Limb (tissue), 2 donors: ENCODE results near the gene NINL.
"Not testable (repeated sequence)": the region's sequence is repeated elsewhere in the genome, so short reads cannot be mapped to it uniquely, and the experiment has no call there.

ENCODE experiments used
- DNase-seq, 2 donors: peaks; one replicate each; pipeline ENCODE4 v3.0.0-alpha.2; 2016; ENCODE audit errors: extremely low spot score in 2 of 2

Gene NINL

DNA sequence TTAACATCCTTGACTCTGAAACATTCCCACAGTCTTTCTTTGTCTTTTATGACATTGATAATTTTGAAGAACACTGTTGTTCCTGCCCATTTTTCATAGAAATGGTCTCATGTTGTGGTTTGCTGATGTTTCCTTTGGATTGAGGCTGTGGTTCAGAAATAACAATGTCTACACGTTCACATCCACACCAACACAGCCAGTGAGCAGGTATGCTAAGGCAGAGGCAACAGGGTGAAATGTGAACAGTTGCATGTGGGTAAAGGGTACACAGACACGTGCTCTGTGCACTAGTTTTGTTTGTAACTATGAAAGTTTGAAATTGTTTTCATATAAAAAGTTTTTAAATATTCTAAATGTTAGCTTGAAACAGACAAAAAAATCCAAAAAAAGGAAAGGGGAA, 99.5 kb downstream of the NINL start:
- DNase-seq: no peak

DNA sequence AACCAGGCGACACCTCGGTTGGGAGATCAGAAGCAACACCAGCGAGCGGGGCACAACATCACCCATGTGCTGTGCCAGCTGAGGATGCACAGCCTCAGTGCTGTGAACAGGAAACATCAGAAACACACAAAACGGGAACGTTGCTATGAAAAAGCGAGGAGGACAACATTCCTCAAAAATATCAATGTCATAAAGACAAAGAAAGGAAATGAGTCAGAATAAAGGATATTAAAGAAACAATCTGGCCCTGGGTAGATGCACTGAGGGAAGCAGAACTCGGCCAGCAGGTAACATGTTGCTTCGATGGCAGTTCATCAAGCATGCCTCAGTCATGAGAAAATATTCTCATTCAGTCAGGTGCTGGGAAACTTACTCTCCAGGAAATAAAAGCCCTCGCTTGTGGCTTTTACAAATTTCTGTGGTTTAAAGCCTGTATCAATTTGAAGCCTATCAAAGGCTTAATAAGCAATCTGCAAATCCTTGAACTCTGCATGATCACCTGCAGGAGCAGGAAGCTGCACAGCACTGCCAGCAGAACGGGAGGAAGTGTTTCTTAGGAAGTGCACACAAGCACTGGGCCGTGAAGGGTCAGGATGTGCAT, 100.3 kb downstream of the NINL start:
- no peak for DNase-seq

DNA sequence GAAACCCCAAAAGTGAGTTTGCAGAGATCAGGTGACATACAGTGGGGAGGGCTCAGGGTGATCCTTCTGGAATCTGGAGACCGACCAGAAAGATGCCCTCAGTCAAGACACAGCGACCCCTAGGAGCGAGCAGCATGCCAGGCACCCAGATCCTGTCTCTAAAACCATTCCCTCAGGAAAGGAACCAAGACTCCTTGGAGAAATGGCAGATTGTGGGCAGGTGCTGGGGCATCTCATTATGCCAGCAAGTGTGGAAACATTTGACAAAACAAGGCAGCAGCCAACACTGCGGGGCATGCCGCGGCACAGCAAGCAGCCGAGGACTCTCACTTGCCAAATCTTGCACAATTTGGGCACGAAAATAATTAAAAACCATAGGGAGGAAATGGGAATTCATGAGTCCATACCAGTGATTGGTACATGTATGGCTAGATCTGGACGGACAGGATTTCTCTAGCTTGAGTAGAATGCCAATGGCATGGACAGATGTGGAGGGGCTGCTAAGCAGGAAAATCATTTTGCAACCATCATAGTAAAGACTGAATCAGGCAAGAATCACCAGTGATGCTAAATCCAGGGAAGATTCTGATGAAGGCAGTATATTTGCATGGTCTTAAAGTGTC, 101.0 kb downstream of the NINL start:
- DNase-seq: no peak

DNA sequence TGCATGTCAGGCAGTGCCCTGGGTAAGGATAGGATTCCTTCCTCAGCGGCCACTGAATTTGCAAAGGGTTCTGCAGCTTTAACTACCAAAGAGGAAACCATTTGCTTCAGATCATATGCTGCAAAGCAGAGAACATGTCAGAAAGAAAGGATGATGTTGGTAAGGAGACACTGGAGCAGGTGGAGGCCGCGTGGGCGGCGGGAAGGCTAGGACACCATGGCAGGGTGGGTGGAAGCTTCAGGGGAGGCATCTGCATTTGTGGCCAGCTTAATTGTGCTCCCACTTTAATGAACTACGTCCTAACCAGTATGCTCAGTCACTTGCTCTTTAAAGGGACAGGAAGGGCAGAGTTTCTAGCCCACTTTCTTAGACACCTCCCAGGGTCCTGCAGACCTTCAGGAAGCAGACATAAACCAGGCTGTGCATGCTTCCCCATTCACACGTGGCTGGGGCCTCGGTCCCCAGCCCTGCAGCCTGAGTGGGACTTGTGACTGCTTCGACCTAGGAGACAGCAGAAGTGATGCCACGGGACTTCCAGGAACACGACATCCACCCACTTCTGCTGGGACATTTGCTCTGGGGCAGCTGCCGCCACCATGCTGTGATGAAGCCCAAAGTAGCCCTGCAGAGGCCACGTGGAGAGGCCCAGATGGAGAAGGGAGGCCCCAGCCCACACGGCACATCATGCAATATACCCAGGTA, 101.7 kb downstream of the NINL start:
- no peak for DNase-seq

DNA sequence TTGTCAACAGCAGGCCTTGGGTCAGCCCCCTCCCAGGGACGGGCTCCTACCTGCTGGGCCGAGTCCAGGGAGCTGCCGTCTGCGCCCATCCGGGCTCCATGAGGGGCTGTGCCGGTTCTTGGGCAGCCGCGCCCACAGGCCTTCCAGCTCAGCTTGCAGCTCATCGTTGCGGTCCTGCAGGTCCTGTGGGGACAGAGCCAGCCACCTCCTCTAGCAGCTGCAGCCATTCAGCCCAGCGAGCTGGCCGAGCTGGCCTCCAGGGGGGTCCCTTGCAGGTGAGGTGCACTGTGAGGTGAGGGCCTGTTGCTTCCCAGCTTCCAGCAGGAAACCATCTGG, 103.4 kb downstream of the NINL start:
- DNase-seq: peak in 1 of 2 donors; percentile 21

DNA sequence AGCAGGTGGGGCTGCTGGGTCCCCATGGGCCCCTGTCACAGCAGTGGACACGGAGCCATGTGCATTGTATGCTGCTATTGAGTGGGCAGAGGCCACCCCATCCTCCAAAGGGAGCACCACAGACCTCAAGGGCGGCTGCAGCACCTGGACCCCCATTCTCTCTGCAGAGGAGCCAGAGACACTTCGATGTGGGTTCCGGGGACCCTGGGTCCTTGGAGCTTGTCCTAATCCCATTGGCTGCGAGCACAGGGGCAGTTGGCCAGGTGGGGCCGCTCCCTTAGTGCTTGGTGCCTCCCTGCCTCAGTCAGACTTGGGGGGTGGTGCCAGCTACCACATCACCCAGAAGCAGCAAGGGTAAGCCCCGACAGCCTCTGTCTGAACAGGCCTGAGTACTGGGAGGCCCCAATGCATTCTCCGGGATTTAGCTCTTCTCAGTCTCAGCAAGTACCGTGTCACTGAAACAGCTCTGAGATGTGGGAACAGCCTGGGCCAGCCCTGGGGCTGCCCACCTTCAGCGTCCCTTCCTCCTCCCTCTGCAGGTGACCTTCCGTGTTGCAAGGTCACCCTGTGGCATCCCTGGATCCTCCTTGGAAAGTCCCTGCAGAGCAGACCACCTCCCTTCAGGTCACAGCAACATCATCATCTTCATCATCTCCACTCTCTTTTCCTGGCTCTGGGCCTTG, 104.0 kb downstream of the NINL start:
- no peak for DNase-seq

DNA sequence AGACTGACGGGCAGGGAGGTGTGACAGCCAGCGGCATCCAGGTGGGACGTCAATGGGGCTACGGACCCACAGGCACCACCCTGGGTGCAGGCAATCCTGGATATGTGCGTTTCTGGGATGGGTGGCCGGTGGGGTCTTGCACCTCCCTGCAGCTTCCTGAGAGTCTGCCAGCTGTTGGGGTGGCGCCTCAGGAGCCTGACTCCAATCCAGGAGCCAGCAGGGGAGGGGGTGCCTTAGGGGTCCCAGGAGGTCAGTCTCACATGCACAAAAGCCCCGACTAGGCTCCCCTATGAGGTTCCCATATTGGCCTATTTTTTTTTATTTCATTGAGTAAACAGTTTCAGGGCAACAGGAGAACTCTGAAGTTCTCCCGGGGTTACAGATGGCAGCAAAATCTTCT, 104.5 kb downstream of the NINL start:
- DNase-seq: no peak

DNA sequence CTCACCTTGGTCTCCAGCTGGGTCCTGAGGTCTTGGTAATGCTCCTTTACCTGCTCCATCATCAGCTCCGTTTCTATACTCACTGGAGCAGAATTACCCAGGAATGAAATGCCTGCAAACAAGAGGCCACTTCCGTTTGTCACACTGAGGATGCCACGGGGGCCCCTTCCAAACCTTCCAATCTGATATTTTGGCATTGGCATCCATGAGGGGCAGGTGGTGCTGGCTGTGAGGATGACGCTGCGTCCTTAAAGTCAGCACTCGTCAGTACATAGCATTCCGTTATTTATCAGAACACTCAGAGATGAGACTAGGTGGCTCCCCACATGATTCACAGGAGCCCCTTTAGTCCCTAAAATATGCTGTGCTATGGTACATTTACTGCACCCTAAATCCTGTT, 105.2 kb downstream of the NINL start:
- no peak for DNase-seq

DNA sequence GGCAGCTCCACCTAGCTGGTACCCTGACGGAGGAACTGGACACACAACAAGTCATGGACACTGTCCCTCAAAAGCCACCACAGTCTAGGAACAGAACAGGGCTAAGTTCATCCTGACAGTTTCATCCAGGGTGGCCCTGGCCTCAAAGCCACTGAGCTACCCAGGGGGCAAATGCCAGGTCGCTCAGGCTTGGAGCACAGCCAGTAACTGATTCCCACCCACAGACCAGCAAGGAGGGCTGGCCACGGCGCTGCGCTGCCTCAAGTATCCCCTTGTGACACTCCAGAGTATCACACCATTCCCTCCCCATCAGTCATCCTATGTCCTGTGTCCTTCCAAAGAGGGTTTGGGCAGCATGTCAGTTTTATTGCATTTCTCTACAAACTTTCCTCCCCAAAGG, 105.7 kb downstream of the NINL start:
- DNase-seq: no peak

DNA sequence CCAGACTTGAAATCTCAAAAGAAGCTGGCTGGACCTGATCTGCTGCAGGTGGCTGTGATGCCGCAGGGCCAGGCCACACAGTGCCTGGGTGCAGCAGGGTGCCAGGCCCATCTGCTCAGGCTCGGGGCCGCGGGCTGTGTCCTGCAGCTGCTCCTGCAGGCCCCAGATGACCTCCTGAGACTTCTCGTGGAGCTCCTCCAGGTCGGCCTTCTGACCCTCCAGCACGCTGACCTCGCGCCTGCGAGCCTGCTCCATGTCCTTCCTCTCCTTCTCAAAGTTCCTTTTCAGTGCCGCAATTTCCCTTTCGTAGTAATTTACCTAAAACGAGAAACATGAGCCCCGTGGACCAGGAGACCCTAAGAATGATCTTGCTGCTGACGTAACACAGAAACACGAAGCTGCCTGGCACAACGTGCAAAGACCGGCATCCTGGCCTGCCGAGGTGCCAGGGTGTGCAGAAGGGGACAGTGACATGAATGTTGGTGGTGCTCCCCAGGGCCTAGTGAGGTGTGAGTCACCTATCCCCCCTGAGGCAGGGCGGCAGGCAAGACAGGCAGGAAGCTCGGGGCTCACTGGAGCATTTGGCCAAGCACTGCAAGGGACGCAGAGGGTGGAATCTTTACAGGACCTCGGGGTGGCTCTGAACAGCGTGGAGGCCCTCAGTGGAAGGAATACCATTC, 106.3 kb downstream of the NINL start:
- no peak for DNase-seq

DNA sequence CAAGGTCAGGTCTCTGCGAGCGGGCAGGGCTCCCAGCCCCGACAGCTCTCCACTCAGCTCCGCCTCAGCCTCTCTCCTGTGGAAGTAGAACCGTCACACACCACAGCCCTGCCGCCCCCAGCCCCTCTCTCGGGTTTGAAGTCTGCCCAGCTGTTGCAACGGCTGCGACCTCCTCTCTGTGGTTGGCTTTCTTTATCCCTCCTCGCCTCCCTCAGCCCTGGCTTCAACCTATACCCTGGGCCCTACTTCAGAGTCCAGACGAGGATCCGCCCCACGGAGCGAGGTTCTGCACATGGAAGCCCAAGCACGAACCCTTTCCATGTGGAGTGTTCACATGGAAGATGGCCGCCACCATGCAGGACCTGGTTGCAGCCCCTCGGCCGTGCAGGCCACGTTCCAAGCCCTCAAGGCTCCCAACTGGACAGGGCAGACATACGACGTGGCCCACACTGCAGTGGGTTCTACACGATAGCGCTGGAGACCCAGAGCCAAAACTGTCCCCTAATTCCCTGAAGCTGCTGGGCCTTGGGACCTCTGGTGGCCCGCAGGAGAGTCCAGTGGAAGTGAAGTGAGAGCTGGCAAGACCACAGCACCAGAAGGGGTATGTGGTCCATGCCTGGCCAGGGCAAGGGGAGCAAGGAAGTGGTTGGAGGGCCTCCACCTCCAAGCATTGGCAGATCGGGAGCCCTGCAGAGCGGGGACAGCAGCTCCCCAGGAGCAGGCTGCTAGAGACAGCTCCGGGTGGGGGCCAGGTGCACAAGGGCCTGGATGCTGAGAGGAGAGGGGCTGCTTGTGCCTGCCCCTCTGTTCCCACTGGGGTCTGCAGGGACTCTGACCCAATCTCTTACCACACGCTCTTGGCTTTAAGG, 108.1 kb downstream of the NINL start:
- DNase-seq: peak in 1 of 2 donors; percentile 19

DNA sequence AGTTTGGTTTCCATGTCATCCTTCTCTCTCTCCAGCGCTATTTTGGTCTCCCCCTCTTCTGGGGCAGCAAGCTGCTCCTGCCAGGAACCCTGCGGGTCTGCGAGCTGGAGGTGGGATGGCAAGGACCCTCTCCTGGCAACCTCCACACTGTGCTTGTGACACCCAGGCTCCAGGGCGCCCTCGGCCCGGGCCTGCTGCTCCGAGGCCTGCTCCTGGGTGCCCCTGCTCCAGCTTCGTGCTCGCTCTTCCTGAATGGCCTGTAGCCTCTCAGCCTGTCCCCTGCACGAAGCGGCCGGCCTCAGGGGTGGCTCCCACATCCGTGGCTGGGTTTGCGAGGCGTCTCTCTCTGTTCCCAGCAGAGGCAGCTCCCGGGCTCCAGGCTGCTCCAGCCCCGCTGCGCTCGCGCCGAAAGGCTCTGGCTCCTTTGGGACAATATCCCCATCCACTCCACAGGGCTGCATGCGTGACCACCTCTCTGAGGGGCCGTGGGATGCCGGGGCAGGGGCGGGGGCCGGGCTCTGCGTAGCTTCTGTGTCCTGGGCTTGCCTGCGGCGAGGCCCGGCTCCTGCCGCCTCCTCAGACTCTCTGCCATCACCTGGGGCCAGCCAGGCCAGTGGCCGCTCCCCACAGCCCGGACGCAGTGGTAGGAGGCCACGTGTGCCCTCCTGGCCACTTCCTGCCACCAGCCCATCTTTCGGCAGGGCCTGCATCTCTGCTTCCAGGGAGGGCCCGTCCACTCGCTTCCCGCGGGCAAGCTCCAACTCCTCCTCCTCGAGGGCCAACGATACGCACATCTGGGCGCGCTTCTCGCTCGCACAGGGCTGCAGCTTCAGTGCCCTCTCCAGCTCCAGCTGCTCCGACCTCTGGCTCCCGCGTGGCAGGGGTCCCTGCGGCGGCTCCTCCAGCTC, 109.0 kb downstream of the NINL start:
- DNase-seq: peak in 1 of 2 donors; percentile 22

DNA sequence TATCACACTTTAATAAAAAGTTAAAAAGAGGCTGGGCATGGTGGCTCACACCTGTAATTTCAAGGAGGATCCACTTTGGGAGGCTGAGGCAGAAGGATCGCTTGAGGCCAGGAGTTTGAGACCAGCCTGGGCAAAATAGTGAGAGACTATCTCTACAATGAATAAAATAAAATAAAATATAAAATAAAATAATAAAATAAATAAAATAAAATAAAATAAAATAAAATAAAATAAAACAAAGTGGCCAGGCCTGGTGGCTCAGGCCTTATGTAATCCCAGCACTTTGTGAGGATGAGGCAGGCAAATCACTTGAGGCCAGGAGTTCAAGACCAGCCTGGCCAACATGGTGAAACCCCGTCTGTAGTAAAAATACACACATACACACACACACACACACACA, 112.0 kb downstream of the NINL start:
- not testable (repeated sequence) for DNase-seq

DNA sequence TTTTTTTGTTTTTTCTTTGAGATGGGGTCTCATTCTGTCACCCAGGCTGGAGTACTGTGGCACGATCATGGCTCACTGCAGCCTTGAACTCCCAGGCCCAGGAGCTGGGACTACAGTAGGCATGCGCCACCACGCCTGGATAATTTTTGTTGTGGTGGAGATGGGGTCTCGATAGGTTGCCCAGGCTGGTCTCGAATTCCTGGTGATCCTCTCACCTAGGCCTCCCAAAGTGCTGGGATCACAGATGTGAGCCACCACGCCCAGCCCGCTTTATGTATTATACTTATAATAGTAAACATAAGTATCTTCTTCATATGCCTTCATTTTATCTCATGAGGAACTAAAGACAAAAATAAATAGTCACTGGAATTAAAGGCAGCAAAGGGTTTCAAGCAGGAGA, 114.3 kb downstream of the NINL start:
- DNase-seq: no peak

DNA sequence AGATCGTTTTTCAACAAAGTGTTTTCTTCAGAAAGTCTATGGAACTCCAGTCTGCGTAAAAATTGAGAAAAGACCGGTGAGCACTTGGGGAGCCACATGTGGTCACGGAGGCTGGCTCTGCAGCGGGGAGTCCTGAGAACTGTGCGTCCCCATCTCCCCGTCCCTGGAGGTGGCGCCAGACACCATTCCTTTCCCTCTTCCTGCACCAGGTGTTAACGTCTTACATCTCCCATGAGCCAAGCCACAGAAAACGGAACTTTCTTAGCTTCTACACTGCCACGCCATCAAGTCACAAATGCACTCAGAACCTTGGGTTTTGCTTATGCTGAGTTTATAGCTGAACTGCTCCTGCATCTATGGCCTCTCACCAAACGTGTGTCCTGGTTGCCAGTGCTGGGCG, 115.3 kb downstream of the NINL start:
- peak in 1 of 2 donors; percentile 53 for DNase-seq

DNA sequence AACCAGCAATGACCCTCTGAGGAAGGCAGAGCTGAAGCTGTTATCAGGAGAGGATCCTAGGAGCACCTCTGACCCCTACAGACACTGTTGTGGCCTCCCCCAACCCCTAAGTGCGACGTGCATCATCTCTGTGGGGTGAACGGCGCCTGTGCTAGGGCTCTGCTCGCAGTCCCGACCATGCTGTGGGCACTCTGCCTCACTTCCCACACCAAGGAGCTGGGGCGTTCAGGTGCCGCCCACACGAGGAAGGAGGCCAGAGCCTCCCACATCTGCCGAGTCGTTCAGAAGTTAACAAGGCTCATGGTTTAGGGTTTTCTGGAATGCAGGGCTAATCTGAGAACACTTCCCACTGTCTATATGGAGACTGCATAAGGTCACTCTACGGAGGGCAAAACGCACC, 115.8 kb downstream of the NINL start:
- no peak for DNase-seq

DNA sequence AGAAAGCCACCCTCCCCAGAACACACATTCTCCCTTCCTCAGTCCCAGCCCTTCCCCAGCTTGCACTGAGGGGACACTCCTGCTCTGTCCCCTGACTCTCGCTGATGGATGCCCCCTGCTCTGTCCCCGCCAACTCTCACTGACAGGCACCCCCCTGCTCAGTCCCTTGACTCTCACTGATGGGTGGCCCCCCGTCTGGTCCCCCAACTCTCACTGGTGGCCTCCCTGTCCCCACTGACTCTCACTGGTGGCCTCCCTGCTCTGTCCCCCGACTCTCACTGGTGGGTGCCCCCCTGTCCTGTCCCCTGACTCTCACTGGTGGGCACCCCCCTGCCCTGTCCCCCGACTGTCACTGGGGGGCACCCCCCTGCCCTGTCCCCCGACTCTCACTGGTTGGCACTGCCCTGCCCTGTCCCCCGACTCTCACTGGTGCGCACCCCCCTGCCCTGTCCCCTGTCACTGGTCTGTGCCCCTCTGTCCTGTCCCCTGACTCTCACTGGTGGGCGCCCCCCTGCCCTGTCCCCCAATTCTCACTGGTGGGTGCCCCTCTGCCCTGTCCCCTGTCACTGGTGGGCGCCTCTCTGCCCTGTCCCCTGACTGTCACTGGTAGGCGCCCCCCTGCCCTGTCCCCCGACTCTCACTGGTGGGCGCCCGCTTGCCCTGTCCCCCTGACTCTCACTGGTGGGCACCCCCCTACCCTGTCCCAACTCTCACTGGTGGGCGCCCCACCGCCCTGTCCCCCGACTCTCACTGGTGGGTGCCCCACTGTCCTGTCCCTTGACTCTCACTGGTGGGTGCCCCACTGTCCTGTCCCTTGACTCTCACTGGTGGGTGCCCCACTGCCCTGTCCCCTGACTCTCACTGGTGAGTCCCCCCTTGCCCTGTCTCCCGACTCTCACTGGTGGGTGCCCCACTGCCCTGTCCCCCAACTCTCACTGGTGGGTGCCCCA, 116.9 kb downstream of the NINL start:
- DNase-seq: no peak

DNA sequence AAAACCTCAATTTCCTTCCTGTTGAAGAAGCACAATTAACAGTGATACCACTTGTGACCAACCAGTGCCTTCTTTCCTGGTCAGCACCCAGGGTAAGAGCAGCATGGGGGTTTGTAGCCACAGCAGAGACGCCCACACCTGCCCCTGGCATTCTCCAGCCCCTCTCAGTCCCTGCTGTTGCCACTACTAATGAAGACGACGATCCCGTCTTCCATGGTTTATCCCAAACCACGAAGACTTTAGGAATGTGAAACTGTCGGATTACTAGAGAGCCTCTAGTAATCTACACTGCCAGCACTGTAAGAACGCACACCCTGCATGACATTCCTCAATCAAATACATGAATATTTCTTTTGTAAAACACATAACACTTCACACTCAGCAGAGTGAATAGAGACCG, 117.9 kb downstream of the NINL start:
- no peak for DNase-seq

DNA sequence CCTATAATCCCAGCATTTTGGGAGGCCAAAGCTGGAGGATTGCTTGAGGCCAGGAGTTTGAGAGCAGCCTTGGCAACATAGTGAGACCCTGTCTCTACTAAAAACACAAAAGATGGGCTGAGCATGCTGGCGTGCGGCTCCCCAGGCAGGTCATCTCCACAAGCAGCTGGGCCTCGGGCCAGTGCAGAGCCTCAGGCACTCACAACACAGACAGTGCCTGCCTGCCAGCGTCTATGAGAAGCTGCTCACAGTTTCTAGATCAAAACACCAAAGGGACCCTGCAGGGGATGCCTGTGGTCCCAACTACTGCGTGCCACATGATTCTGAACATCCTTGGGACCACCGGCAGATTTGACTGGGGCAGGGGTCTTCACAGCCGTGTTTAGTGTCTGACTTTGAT, 118.5 kb downstream of the NINL start:
- no peak for DNase-seq
